ENCODE results near the gene NAA25.

GRCh38 chr12:112125250-112125999 lies 16.8 kb upstream of the NAA25 start, which contains the start of gene TRAFD1:
- TF ChIP-seq CTCF (IDR thresholded peaks at IDR 0.05) = peak in 1 of 4 experiments; percentile 15
- TF ChIP-seq POLR2A (IDR thresholded peaks at IDR 0.05) = peak; percentile 99

All from prostate gland (tissue), 2 donors.